NCI-H460 (cell line): ENCODE measurements around the gene ELAVL2. TPM values are rescaled to one million over a fixed set of nuclear protein-coding genes. Genes with fewer than 3 reads are reported as not detected.

Experiments
- DNase-seq: peaks from one replicate; pipeline ENCODE4 v3.0.0-alpha.2; 2016; ENCODE audit warnings: low read depth; ENCODE audit errors: extremely low read depth
- polyA plus RNA-seq: library from polyadenylated mRNA; depleted of rRNA; stranded (reverse); fragments of >200 nt; gene quantifications from 2 replicates; pipeline ENCODE4 v1.2.3, GENCODE V29; 2014; cell fraction: nucleus; rRNA removed
- total RNA-seq: library from RNA; depleted of rRNA; stranded (reverse); fragments of >200 nt; shearing (Covaris generic); gene quantifications from 2 replicates; pipeline ENCODE4 v1.2.3, GENCODE V29; 2014; rRNA removed

The ELAVL2 gene
- 0.92 and 1.2 TPM in 2 replicates for total RNA-seq
- 1.9 and 8.9 TPM in 2 replicates for polyA plus RNA-seq

DNA sequence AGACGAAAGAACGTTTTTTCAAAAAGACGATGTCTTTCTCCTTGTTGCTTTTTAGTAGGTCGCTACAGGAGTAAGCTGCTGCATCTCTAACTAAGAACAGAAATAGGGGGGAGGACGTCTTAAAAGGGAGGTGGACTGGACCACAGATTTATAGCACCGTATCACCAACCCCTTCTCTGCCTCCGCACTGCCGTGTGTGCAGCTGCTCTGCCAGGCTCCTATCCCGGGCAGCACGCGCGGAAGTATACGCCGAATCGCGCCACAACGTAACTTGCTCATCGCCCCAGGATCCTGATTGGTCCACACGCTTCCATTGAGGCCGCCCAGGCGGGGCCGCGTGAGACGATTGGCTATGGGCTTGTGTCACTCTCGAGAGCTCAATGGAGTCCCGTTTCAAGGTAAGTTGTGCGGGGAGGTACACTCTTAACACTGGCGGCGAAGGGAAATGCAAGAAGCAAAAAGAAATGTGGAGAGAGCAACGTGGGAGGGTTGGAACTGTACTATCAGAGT lies at the start of gene ELAVL2:
TSS of gene ELAVL2 (minus strand) at position 121 of the 510 bp plus-strand sequence. CDS start 64,006 bp downstream, outside the sequence.
- peak; percentile 93 for DNase-seq

GRCh38 chr9:23858234-23858633 lies 32.2 kb upstream of the ELAVL2 start:
- DNase-seq: no peak

GRCh38 chr9:23855873-23856604 lies 30.0 kb upstream of the ELAVL2 start:
- DNase-seq: no peak

DNA sequence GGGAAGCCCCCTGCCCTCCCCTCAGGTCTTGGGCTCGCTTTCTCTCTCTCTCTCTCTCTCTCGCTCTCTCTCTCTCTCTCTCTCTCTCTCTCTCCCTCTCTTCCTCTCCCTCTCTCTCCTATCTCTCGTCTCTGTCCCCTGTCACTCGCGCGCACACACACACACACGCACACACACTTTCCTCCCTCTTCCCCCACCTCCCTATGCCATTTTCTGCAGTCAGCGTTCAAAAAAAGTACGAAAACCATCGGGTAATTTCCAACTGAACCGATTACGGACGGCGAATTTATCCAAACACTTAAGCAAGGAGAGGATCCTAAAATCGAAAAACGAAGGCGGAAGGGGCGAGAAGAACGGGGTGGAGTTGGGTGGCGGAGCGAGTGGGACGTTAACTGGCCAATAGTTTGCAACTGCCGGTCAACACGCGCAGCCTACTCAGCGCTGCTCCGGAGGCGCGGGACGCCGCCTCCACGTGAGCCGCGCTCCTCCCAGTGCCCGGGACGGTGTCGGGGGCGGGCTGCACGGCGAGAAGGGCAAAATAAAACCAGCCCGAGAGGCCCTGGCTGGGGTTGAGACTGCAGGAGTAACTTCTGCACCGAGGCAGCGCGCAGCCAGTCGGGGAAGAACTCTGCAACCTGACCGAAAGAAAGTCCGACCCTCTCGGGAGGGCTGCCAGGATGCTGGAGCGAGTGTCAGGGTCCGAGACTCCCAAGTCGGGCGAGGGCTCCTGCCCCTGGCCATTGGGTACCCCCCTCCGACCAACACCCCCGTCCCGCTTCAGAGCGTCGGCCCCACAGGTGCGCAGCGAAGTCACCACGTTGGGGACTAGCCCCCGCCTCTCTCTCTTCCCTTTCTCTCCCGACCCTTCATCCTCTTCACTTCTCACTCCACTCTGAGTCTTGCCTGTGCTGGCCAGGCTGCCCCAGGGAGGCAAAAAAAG lies 24.9 kb upstream of the ELAVL2 start:
- DNase-seq: peak; percentile 25

- no peak for DNase-seq
Measured at GRCh38 chr9:23850242-23850689, 24.2 kb upstream of the ELAVL2 start.

DNA sequence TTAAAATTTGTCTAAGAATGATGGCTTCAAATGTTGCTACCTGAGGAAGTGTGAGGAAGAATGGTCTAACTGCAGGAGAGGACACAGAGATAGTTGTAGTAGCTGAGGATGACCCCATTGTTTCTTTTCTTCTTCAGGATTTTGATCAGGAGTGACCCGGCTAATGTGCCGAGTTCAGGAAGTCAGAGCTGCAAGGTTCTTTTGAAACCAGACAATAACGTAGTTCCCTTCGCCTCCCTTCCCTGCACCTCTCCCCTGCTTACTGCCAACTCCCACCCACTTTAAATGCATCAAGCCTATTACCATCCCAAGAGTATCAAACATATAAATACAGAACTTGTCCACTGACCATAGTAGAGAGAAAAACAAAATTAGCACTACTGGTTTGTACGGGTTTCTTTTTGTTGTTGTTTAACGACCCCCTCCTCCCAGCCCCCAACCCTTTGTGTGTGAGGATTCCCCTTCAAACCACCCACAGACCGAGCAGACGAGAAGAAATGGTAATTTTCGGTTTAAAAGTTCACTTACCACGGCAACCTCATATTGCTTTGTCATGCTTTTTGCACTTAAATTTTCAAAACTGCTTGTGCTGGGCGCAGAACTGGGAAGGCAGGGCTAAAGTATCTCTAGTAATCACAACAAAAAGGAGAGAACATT lies 23.5 kb upstream of the ELAVL2 start:
- DNase-seq: no peak

GRCh38 chr9:23842565-23843129 lies 16.6 kb upstream of the ELAVL2 start:
- no peak for DNase-seq

DNA sequence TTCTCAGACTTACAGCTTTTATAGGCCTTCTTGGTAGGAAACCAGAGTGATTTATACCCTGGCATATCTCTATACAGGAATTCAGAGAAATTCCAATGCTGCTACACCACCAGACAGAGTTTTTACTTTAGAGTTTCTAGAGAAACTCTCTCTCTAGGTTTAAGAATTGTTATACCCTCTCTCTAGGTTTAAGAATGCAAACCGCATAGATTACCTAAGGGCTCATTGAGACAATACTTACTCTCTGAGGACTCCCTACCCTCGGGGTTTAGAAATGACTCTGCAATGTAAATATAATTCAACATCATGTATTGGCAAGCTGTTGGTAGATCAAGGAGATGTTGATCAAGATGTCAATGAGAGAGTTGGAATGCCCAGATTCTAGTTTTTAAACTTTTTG lies 15.3 kb upstream of the ELAVL2 start:
- DNase-seq: no peak

DNA sequence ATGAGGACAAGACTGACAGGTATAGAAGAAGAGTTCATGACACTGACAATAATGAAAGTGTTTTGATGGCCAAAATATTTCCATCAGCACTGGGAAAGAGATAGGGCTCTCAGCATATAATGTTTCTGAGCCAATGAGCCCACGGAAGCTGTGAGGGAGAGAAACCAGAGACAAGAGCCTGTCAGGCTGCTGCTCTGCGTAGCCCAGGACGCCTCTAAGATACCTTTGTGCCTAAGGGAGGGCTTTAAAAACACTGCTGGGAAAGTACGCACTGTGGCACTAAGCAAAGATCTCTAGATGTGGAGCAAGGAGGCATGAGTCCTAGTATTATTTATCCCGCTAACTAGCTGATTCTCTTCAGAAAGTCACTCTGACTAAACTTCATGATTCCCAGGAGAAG lies 11.0 kb upstream of the ELAVL2 start:
- DNase-seq: no peak

- no peak for DNase-seq
Measured at GRCh38 chr9:23830929-23831730, 5.1 kb upstream of the ELAVL2 start.

DNA sequence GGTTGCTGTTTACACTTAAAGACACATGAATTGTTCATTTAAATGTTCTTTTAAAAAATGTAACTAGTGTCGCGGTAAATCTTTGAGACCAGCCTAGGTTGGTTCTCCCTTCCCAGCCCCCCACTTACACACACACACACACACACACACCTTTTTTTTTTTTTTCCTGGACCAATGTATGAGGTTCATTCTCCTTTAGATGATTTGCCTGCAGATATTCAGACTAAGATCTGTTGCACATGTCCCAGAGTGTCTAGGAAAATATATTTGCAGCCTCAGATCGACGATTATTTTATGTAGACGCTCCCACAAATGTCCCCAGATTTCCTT lies 4.4 kb upstream of the ELAVL2 start:
- DNase-seq: no peak

GRCh38 chr9:23829580-23830475 lies 3.8 kb upstream of the ELAVL2 start:
- DNase-seq: no peak

DNA sequence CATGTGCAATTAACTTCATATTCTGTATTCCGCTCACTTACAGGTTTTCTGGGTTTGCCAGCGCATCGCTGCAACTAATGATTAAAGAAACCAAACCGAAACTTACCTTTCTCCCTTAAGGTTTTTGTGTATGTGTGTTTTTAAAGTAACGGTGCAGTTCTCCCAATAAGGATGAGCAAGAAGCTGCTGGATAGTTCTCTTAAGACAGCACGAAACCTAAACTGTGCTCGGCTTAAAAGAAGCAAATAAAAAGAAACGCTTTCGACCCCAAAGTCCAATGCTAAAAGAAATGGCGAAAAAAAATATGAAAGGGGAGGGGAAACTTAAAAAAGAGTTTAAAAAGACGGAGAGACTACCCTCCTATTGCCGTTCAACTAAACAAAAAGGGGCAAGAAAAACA lies 340 bp downstream of the ELAVL2 start:
- no peak for DNase-seq

- DNase-seq: no peak
Measured at GRCh38 chr9:23824830-23825591, 1.0 kb downstream of the ELAVL2 start.

- no peak for DNase-seq
Measured at GRCh38 chr9:23823986-23824829, 1.8 kb downstream of the ELAVL2 start.

GRCh38 chr9:23823269-23823668 lies 2.8 kb downstream of the ELAVL2 start:
- no peak for DNase-seq
